Esophagus squamous epithelium (tissue), 5 donors: ENCODE measurements around the gene TOX3. TPM values are rescaled to one million over a fixed set of nuclear protein-coding genes. Genes with fewer than 3 reads are reported as not detected.

ENCODE experiments used
- DNase-seq: peaks from one replicate; lab custom pipeline; 2025; lab: John Stamatoyannopoulos, UW
- H3K27ac ChIP-seq, 4 donors: fragments of 200-600 bp; sonication (generic); one replicate each; pipeline ENCODE4 v1.5.1; 2016 to 2019; ENCODE audit warnings: mild to moderate bottlenecking in 1 of 4
- H3K27me3 ChIP-seq, 4 donors: fragments of 200-600 bp; sonication (generic); 1 replicate in 3 of 4; 2 replicates in 1 of 4; pipeline versions ENCODE4 v1.5.1 to v1.6.0; 2017 to 2021; ENCODE audit warnings: antibody characterized with exemption in 1 of 4
- H3K36me3 ChIP-seq, 3 donors: fragments of 200-600 bp; sonication (generic); one replicate each; pipeline ENCODE4 v1.5.1; 2016 to 2019
- H3K4me1 ChIP-seq, 3 donors: fragments of 200-600 bp; sonication (generic); one replicate each; pipeline ENCODE4 v1.5.1; 2017 to 2019
- H3K4me3 ChIP-seq, 4 donors: fragments of 200-600 bp; sonication (generic); 1 replicate in 3 of 4; 2 replicates in 1 of 4; pipeline ENCODE4 v1.5.1; 2016 to 2019; ENCODE audit warnings: mild to moderate bottlenecking in 2 of 4, moderate library complexity in 1 of 4
- H3K9me3 ChIP-seq, 3 donors: fragments of 200-600 bp; sonication (generic); one replicate each; pipeline ENCODE4 v1.5.1; 2016 to 2019
- CTCF ChIP-seq, 6 experiments: fragments of 450-650 bp in 4 of 6; fragments of 200-600 bp in 2 of 6; sonication (generic) in 2 of 6; IDR thresholded peaks; one replicate each; pipeline ENCODE4 v1.5.1; 2016 to 2019; ENCODE audit warnings: antibody characterized with exemption in 6 of 6, mild to moderate bottlenecking in 4 of 6, moderate library complexity in 4 of 6
- POLR2A ChIP-seq, 4 donors: fragments of 450-650 bp; IDR thresholded peaks; one replicate each; pipeline ENCODE4 v1.6.1; 2017; ENCODE audit warnings: antibody characterized with exemption in 4 of 4, mild to moderate bottlenecking in 4 of 4, moderate library complexity in 3 of 4
- WGBS, 2 donors: methylation state at CpG; one replicate each; pipeline ENCODE4 v1.1.5; 2018; 5-methylcytosine and 5-hydroxymethylcytosine counted together
- intact Hi-C: fragments of 100-400 bp; cut with DNase I; formaldehyde crosslinking; loops from one replicate; pipeline ENCODE4 v1.15.0; 2022
- total RNA-seq, 4 donors: library from RNA; depleted of rRNA; stranded (reverse); fragments of >200 nt; gene quantifications; one replicate each; pipeline ENCODE4 v1.1.0, GENCODE V29; 2016
- donor health status: DM: yes; HTN: yes; CAD: no.

The TOX3 gene
- total RNA-seq, 4 donors from 2014 or later, result 0.09 to 1.1 (median 0.11) TPM; not detected in 1

GRCh38 chr16:52487849-52488457 is 59.0 kb downstream of the TOX3 start:
- H3K27ac ChIP-seq, result no peak overlapping the region
- no peaks in the 10 kb centered on the region for H3K27me3 ChIP-seq
- no peaks in the 10 kb centered on the region for H3K36me3 ChIP-seq
- whole genome bisulfite sequencing, 2 donors, result 65 to 67% methylated on average over 1 of the region's 1 CpG
- intact Hi-C loops, result no loop called here
- DNase-seq, result no peak
- no peaks in the 10 kb centered on the region for H3K4me1 ChIP-seq
- TF ChIP-seq POLR2A (IDR thresholded peaks at IDR 0.05) (no peak), CTCF (IDR thresholded peaks at IDR 0.05) (no peak)
- H3K4me3 ChIP-seq, result no peak overlapping the region
- H3K9me3 ChIP-seq, result no peaks in the 10 kb centered on the region

- WGBS, 2 donors, result 56 to 62% methylated on average over 3 of the region's 3 CpGs
- Histone ChIP-seq H3K4me3 (no peak overlapping the region), H3K27me3 (no peaks in the 10 kb centered on the region), H3K4me1 (no peaks in the 10 kb centered on the region), H3K9me3 (no peaks in the 10 kb centered on the region), H3K27ac (no peak overlapping the region), H3K36me3 (no peaks in the 10 kb centered on the region)
- TF ChIP-seq CTCF (IDR thresholded peaks at IDR 0.05), result no peak
- TF ChIP-seq POLR2A (IDR thresholded peaks at IDR 0.05), result no peak
- DNase-seq, result no peak
- intact Hi-C loops, result no loop called here
These were observed 66.7 kb downstream of the TOX3 start for GRCh38 chr16:52480237-52480636.

GRCh38 chr16:52476111-52476510 is 70.8 kb downstream of the TOX3 start:
- H3K4me1 ChIP-seq, result no peaks in the 10 kb centered on the region
- TF ChIP-seq POLR2A (IDR thresholded peaks at IDR 0.05) (no peak), CTCF (IDR thresholded peaks at IDR 0.05) (no peak)
- no peaks in the 10 kb centered on the region for H3K27me3 ChIP-seq
- intact Hi-C loops, result no loop called here
- no peaks in the 10 kb centered on the region for H3K36me3 ChIP-seq
- no peak overlapping the region for H3K27ac ChIP-seq
- 76 to 83% methylated on average over 2 of the region's 2 CpGs for WGBS, 2 donors
- no peak for DNase-seq
- H3K4me3 ChIP-seq, result no peak overlapping the region
- no peaks in the 10 kb centered on the region for H3K9me3 ChIP-seq

- no peaks in the 10 kb centered on the region for H3K9me3 ChIP-seq
- intact Hi-C loops, result no loop called here
- no peak for DNase-seq
- H3K36me3 ChIP-seq, result no peaks in the 10 kb centered on the region
- H3K27ac ChIP-seq, result no peak overlapping the region
- H3K4me1 ChIP-seq, result no peaks in the 10 kb centered on the region
- H3K4me3 ChIP-seq, result no peak overlapping the region
- H3K27me3 ChIP-seq, result no peaks in the 10 kb centered on the region
- no peak for TF ChIP-seq POLR2A (IDR thresholded peaks at IDR 0.05)
- TF ChIP-seq CTCF (IDR thresholded peaks at IDR 0.05), result no peak
- WGBS, 2 donors, result 80 to 83% methylated on average over 4 of the region's 4 CpGs
These were observed 72.3 kb downstream of the TOX3 start for GRCh38 chr16:52474679-52475078.

GRCh38 chr16:52473096-52473495 is 73.8 kb downstream of the TOX3 start:
- 90% methylated on average over 5 of the region's 5 CpGs for WGBS, 2 donors
- H3K27ac ChIP-seq, result no peak overlapping the region
- intact Hi-C loops, result no loop called here
- H3K4me3 ChIP-seq, result no peak overlapping the region
- TF ChIP-seq POLR2A (IDR thresholded peaks at IDR 0.05), result no peak
- no peak for TF ChIP-seq CTCF (IDR thresholded peaks at IDR 0.05)
- no peaks in the 10 kb centered on the region for H3K36me3 ChIP-seq
- no peaks in the 10 kb centered on the region for H3K9me3 ChIP-seq
- no peaks in the 10 kb centered on the region for H3K4me1 ChIP-seq
- H3K27me3 ChIP-seq, result no peaks in the 10 kb centered on the region
- DNase-seq, result no peak
